Measurements from ENCODE around the gene SERPINA3.

SERPINA3 gene

DNA sequence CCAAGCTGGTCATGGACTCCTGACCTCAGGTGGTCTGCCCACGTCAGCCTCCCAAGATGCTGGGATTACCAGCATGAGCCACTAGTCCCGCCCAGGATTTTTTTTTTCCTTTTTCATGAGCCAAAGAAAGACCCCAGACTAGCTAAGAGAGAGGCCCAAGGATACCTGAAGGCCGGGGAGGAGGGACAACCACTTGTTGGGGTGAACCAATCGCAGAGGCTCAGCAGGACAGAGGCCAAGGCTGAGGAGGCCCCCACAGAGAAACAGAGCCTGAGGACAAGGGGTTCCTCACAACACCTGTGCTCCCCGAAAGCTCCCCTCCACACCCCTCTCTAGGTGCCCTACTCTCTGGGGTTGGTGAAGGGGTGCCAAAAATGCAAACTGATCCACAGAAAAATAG, 1.0 kb upstream of the SERPINA3 start:
- H3K4me3 ChIP-seq (replicated peaks in 1 of 2; ENCODE audit: low read depth in 2 of 2, low read length in 2 of 2), result no peak overlapping the region
- TF ChIP-seq, protein P1, sequence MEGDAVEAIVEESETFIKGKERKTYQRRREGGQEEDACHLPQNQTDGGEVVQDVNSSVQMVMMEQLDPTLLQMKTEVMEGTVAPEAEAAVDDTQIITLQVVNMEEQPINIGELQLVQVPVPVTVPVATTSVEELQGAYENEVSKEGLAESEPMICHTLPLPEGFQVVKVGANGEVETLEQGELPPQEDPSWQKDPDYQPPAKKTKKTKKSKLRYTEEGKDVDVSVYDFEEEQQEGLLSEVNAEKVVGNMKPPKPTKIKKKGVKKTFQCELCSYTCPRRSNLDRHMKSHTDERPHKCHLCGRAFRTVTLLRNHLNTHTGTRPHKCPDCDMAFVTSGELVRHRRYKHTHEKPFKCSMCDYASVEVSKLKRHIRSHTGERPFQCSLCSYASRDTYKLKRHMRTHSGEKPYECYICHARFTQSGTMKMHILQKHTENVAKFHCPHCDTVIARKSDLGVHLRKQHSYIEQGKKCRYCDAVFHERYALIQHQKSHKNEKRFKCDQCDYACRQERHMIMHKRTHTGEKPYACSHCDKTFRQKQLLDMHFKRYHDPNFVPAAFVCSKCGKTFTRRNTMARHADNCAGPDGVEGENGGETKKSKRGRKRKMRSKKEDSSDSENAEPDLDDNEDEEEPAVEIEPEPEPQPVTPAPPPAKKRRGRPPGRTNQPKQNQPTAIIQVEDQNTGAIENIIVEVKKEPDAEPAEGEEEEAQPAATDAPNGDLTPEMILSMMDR (IDR thresholded peaks at IDR 0.05; ENCODE audit: low read depth, low read length), result no peak
- DNase-seq (ENCODE audit: low read depth in 2 of 2), result no peak

DNA sequence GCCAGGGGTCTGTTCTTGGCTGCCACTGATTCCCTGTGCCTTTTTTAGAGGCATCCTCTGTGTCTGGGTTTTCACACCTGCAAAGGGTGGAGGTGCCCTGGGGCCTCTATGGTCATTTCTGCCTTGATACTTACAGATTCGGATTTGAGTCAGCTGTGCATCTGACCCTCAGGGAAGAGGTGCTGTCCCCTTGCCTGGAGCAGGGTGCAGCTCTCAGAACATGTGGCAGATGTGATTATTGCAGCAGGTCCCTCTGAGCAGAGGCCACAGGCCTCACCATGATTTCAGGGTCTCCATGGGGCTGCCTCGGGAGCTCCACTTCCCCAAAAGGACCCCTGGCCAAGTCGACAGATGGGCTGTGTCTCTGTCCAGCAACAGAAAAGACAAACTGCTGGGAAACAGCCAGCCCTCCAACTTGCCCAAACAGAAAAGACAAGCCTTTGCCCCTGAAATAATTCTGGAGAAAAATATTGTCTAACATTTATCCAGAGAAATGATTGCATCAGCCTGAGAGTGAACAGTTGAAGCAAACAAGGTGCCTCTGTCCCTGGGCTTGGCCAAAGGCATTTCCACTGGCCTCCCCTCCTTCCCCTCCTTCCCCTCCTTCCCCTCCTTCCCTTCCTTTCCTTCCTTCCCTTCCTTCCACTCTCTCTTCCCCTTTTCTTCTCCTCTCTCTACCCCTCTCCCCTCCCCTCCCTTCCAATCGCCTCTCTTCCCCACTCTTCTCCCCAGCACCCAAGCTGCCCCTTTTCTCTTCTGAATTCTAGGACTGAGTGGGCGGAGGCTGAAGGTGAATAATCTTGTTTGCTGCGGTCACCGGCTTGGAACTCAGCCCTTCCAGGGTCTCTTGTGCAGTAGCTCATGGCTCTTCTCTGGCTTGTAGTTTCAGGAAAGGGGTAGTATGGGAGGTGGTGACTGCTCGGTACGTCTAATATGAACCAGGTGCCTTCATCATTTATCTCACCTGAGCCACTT, 676 bp downstream of the SERPINA3 start:
- H3K4me3 ChIP-seq (replicated peaks in 1 of 2; ENCODE audit: low read depth in 2 of 2, low read length in 2 of 2), result peak overlapping the region in 1 of 2 donors; percentile 32
- TF ChIP-seq, protein P1 (IDR thresholded peaks at IDR 0.05; ENCODE audit: low read depth, low read length), result no peak

DNA sequence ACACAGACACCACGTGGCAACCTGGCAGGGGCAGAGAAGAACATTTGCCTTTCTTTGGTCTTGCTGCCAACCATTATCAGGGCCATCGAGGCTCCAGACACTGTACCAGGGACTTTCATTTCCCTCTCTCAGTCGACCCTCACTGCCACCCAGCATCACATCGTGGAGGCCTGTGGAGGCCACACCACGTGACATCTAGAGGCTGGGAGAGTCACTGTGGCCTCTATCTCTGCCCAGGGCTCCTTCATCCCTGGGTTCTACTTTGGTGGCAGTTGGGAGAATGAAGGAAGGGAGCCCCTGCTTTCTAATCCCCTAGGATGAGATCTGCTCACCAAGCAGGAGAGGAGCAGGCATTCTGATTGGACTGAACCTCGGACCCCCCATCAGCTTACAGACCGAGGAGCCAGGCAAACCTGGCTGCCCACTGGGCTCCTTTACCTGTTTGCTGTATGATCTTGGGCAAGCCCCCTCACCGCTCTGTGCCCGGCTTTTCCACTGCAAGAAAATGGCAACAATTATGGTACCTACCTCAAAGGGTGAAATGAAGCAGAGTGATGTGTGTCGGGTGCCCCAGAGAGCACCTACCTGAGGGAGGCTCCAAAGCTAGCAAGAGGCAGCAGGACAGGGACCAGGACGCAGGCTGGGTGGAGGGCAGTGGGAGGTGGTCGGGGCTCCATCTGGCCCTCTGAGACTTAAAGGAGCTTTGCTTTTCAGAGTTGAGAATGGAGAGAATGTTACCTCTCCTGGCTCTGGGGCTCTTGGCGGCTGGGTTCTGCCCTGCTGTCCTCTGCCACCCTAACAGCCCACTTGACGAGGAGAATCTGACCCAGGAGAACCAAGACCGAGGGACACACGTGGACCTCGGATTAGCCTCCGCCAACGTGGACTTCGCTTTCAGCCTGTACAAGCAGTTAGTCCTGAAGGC, 1.8 kb downstream of the SERPINA3 start:
- TF ChIP-seq, protein P1 (IDR thresholded peaks at IDR 0.05; ENCODE audit: low read depth, low read length), result no peak
- H3K4me3 ChIP-seq (replicated peaks in 1 of 2; ENCODE audit: low read depth in 2 of 2, low read length in 2 of 2), result no peak overlapping the region
- DNase-seq (ENCODE audit: low read depth in 2 of 2), result no peak

More for the DNA sequence above, 676 bp downstream of the SERPINA3 start:
- peak in 1 of 2 donors; percentile 65 for DNase-seq (ENCODE audit: low read depth in 2 of 2)

DNA sequence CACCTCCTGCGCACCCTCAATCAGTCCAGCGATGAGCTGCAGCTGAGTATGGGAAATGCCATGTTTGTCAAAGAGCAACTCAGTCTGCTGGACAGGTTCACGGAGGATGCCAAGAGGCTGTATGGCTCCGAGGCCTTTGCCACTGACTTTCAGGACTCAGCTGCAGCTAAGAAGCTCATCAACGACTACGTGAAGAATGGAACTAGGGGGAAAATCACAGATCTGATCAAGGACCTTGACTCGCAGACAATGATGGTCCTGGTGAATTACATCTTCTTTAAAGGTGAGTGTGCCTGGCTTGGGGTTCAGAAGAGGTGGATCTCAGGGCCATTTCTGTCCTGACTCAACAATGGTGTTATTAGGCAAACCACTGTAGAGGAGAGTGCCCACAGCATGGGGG, 2.6 kb downstream of the SERPINA3 start:
- TF ChIP-seq, protein P1 (IDR thresholded peaks at IDR 0.05; ENCODE audit: low read depth, low read length), result no peak
- no peak for DNase-seq (ENCODE audit: low read depth in 2 of 2)
- H3K4me3 ChIP-seq (replicated peaks in 1 of 2; ENCODE audit: low read depth in 2 of 2, low read length in 2 of 2), result no peak overlapping the region

DNA sequence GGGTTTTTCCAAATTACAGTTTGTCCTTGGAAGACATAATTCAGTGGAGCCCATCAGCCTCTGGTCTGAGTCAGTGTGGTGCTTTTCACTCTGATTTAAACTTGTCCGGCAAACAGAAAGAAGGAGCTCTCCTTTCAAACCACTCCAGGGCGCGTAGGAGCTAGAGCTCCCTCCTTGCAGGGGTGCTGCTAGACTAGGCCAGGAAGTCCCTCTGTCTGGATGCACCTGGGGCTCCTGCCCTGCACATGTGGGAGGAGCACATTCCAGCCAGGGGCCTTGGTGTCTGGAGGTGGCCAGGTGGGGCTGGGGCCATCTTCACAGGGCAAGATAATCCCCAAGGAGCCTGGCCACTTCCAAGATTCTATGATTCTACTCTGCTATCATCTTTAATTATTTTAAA, 3.1 kb downstream of the SERPINA3 start:
- no peak overlapping the region for H3K4me3 ChIP-seq (replicated peaks in 1 of 2; ENCODE audit: low read depth in 2 of 2, low read length in 2 of 2)
- TF ChIP-seq, protein P1 (IDR thresholded peaks at IDR 0.05; ENCODE audit: low read depth, low read length), result no peak
- DNase-seq (ENCODE audit: low read depth in 2 of 2), result no peak

DNA sequence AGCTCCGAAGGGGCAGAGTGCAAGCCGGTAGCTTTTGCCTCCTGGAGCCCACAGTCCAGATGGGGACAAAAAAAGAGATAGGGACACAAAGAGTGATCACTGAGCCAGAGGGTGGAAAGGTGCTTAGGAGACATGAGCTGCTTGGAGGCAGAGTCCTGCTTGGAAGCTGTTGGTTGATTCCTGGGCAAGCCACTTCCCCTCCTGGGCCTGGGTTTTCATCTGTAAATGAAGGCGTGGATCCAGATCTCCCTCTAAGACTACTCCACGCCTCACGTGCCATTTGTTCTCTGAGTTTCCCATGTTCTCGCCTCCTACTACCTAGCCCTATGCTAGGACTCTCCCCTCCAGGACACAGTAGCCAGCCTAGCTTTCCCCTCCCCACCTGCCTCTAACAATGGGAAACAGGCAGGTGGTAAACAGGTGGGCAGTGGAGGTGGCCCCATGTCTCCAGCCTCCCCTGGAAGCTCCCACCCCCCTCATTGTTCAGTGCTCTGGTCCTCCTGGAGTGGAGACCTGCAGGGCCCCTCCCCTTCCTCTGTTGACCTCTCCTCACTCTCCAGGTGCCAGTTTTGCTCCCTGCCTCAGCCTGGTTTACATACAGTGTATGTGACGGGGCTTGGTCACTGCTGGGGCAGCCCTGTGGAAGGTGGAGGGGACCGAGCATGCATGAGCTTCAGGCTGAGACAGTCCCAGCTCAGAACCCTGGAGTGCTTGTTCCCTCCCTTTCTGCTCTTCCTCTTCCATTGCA, 3.8 kb downstream of the SERPINA3 start:
- TF ChIP-seq, protein P1 (IDR thresholded peaks at IDR 0.05; ENCODE audit: low read depth, low read length), result no peak
- no peak overlapping the region for H3K4me3 ChIP-seq (replicated peaks in 1 of 2; ENCODE audit: low read depth in 2 of 2, low read length in 2 of 2)
- no peak for DNase-seq (ENCODE audit: low read depth in 2 of 2)
